GM12878 (cell line): ENCODE data around the gene TUBB4B. TPM values are rescaled to one million over a fixed set of nuclear protein-coding genes. Genes with fewer than 3 reads are reported as not detected.

Experiments used
- BACH1 ChIP-seq: fragments of 450-650 bp; IDR thresholded peaks from 2 replicates; pipeline ENCODE4 v1.6.1; 2017; ENCODE audit warnings: mild to moderate bottlenecking, borderline replicate concordance
- BHLHE40 ChIP-seq, 2 experiments: fragments of 450-650 bp in 1 of 2; IDR thresholded peaks; 2 replicates each; pipeline ENCODE4 v1.6.1; 2011 to 2017; ENCODE audit warnings: low read depth in 2 of 2, borderline replicate concordance in 1 of 2, improper control_type of control experiment in 1 of 2, low read length in 1 of 2, mild to moderate bottlenecking in 1 of 2
- CBX5 ChIP-seq: sonication (generic); IDR thresholded peaks from 2 replicates; pipeline ENCODE4 v1.6.1; 2016; ENCODE audit warnings: low read depth, moderate library complexity, mild to moderate bottlenecking, inconsistent platforms
- GABPA ChIP-seq: IDR thresholded peaks from 2 replicates; pipeline ENCODE4 v1.6.1; 2014; ENCODE audit warnings: antibody characterized with exemption, low read depth, mild to moderate bottlenecking, inconsistent platforms
- KDM1A ChIP-seq: fragments of 200-600 bp; sonication (generic); IDR thresholded peaks from 2 replicates; pipeline ENCODE4 v1.6.1; 2016; ENCODE audit warnings: borderline replicate concordance
- LARP7 ChIP-seq: fragments of 450-650 bp; IDR thresholded peaks from 2 replicates; pipeline ENCODE4 v1.6.1; 2017; ENCODE audit warnings: mild to moderate bottlenecking
- MTA3 ChIP-seq: IDR thresholded peaks from 2 replicates; pipeline ENCODE4 v1.6.1; 2012; ENCODE audit warnings: low read length, inconsistent platforms, borderline replicate concordance
- NFIC ChIP-seq: IDR thresholded peaks from 2 replicates; pipeline ENCODE4 v1.6.1; 2012; ENCODE audit warnings: low read depth, mild to moderate bottlenecking, inconsistent platforms, low read length, moderate library complexity
- NRF1 ChIP-seq: conservative IDR thresholded peaks from 2 replicates; pipeline ENCODE4 v1.6.1; 2011; ENCODE audit warnings: mild to moderate bottlenecking, low read depth, low read length, improper control_type of control experiment
- RUNX3 ChIP-seq: IDR thresholded peaks from 2 replicates; pipeline ENCODE4 v1.6.1; 2012; ENCODE audit warnings: low read length, inconsistent platforms
- SIN3A ChIP-seq: IDR thresholded peaks from 2 replicates; pipeline ENCODE4 v1.6.1; 2012; ENCODE audit warnings: low read depth, low read length, improper control_type of control experiment
- STAT1 ChIP-seq: fragments of 450-650 bp; conservative IDR thresholded peaks from 2 replicates; pipeline ENCODE4 v1.6.1; 2014; ENCODE audit warnings: antibody characterized with exemption, mild to moderate bottlenecking
- STAT3 ChIP-seq: IDR thresholded peaks from 2 replicates; pipeline ENCODE4 v1.6.1; 2011; ENCODE audit warnings: low read depth, low read length, improper control_type of control experiment
- TCF7 ChIP-seq: IDR thresholded peaks from 2 replicates; pipeline ENCODE4 v1.6.1; 2014; ENCODE audit warnings: antibody characterized with exemption, borderline replicate concordance
- ZSCAN29 ChIP-seq: fragments of 450-650 bp; IDR thresholded peaks from 2 replicates; pipeline ENCODE4 v1.6.1; 2017; ENCODE audit warnings: mild to moderate bottlenecking, moderate library complexity
- polyA plus RNA-seq, 11 experiments: library from polyadenylated mRNA; depleted of rRNA in 4 of 11; unstranded in 6 of 11; stranded (reverse) in 5 of 11; fragments of >200 nt; fragmentation: Nextera tagmentation in 4 of 11; fragmentation: Illumina TruSeq in 1 of 11; extraction: Ambion mirVana in 4 of 11; extraction: Trizol in 1 of 11; gene quantifications; 1 replicate in 1 of 11; 2 replicates in 10 of 11; pipeline versions ENCODE4 v1.2.1 to v1.2.3, GENCODE V29; 2011 to 2016; ENCODE audit warnings: inconsistent platforms in 2 of 11, missing spikeins in 2 of 11, low read depth in 1 of 11
- total RNA-seq, 4 experiments: library from RNA; depleted of rRNA in 3 of 4; stranded (reverse); fragments of >200 nt in 3 of 4; fragmentation: Illumina TruSeq in 1 of 4; extraction: Trizol in 1 of 4; gene quantifications; 2 replicates each; pipeline versions ENCODE4 v1.2.1 to v1.2.3, GENCODE V29; 2013 to 2021
- TF ChIP-seq, protein P1 (sequence below): fragments of 450-650 bp; IDR thresholded peaks from 2 replicates; pipeline ENCODE4 v1.6.1; 2017; ENCODE audit warnings: mild to moderate bottlenecking, moderate library complexity
- TF ChIP-seq, protein P2 (sequence below): fragments of 450-650 bp; IDR thresholded peaks from 2 replicates; pipeline ENCODE4 v1.6.1; 2014; ENCODE audit warnings: mild to moderate bottlenecking
- TF ChIP-seq, protein P3 (sequence below): IDR thresholded peaks from 2 replicates; pipeline ENCODE4 v1.6.1; 2011; ENCODE audit warnings: low read depth, low read length, improper control_type of control experiment, borderline replicate concordance
- TF ChIP-seq, protein P4 (sequence below): fragments of 450-650 bp; IDR thresholded peaks from 2 replicates; pipeline ENCODE4 v1.6.1; 2016; ENCODE audit warnings: mild to moderate bottlenecking
- TF ChIP-seq, protein P5 (sequence below): fragments of 450-650 bp; IDR thresholded peaks from 2 replicates; pipeline ENCODE4 v1.6.1; 2018; ENCODE audit warnings: mild to moderate bottlenecking, low read depth, moderate library complexity; ENCODE audit not compliant: partially characterized antibody

The TUBB4B gene
- total and polyA plus RNA-seq, 10 of the 15 experiments (the other 5 are each of a cell fraction or from before 2014, with no cell fraction given), result 23.0 to 532 (median 254) TPM

DNA sequence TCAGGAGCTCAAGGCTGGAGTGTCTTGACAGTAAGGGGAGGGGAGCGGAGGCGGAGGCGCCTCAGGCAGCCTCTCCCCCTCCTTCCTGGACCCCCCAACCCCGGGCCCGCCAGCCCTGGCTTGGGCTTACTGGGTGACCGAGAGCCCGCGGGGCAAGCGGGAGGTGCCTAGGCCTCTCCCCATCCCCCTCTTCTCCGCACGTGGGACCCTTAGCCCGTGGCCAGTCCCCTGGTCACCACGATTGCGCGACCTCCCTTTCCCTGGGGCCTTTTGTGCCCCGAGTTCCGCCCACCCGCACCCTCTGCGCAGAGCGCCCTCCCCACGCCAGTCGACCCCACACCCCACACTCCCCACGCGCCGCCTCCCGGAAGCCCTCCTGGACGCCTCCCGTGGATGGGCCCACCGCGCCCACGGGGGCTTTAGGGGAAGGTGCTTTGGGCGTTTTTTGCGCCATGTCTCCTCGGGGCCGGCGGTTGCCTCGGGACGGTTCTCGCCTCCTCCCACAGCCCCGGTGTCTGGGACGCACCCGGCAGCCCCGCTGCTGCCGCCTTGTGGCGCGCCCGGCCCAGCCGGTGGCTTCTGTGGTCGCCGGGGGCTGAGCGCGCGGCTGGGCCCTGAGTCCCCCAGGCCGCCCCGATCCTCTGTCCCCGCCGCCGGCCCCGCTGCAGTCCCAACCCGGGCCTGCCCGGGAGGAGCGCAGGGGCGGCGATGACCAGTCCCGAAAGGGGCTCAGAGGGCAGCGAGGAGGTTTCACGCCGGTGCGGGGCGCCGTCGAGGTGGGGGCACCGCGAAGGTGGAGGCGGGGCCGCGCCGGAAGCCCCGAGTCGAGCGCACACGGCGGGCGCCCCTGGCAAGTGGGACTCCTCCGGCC lies 39.6 kb downstream of the TUBB4B start (continued):
- TF ChIP-seq, protein P1, sequence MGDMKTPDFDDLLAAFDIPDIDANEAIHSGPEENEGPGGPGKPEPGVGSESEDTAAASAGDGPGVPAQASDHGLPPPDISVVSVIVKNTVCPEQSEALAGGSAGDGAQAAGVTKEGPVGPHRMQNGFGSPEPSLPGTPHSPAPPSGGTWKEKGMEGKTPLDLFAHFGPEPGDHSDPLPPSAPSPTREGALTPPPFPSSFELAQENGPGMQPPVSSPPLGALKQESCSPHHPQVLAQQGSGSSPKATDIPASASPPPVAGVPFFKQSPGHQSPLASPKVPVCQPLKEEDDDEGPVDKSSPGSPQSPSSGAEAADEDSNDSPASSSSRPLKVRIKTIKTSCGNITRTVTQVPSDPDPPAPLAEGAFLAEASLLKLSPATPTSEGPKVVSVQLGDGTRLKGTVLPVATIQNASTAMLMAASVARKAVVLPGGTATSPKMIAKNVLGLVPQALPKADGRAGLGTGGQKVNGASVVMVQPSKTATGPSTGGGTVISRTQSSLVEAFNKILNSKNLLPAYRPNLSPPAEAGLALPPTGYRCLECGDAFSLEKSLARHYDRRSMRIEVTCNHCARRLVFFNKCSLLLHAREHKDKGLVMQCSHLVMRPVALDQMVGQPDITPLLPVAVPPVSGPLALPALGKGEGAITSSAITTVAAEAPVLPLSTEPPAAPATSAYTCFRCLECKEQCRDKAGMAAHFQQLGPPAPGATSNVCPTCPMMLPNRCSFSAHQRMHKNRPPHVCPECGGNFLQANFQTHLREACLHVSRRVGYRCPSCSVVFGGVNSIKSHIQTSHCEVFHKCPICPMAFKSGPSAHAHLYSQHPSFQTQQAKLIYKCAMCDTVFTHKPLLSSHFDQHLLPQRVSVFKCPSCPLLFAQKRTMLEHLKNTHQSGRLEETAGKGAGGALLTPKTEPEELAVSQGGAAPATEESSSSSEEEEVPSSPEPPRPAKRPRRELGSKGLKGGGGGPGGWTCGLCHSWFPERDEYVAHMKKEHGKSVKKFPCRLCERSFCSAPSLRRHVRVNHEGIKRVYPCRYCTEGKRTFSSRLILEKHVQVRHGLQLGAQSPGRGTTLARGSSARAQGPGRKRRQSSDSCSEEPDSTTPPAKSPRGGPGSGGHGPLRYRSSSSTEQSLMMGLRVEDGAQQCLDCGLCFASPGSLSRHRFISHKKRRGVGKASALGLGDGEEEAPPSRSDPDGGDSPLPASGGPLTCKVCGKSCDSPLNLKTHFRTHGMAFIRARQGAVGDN, result no peak
- TF ChIP-seq NRF1, result no peak
- 0 out of 4 replicates have a peak, but pooled peaks of 1 of the 2 experiments have one; percentile 20 for TF ChIP-seq BHLHE40 (IDR thresholded peaks at IDR 0.05; ENCODE audit: borderline replicate concordance in 1 of 2, low read depth in 2 of 2, low read length in 1 of 2)
- TF ChIP-seq RUNX3, result peak; percentile 44; the same call in 1 of the 2 replicates
- TF ChIP-seq SIN3A, result no peak
- no peak for TF ChIP-seq STAT1
- TF ChIP-seq, protein P2, sequence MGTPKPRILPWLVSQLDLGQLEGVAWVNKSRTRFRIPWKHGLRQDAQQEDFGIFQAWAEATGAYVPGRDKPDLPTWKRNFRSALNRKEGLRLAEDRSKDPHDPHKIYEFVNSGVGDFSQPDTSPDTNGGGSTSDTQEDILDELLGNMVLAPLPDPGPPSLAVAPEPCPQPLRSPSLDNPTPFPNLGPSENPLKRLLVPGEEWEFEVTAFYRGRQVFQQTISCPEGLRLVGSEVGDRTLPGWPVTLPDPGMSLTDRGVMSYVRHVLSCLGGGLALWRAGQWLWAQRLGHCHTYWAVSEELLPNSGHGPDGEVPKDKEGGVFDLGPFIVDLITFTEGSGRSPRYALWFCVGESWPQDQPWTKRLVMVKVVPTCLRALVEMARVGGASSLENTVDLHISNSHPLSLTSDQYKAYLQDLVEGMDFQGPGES, result no peak
- TF ChIP-seq, protein P3, sequence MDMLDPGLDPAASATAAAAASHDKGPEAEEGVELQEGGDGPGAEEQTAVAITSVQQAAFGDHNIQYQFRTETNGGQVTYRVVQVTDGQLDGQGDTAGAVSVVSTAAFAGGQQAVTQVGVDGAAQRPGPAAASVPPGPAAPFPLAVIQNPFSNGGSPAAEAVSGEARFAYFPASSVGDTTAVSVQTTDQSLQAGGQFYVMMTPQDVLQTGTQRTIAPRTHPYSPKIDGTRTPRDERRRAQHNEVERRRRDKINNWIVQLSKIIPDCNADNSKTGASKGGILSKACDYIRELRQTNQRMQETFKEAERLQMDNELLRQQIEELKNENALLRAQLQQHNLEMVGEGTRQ, result no peak
- TF ChIP-seq ZSCAN29, result no peak
- TF ChIP-seq LARP7, result no peak
- TF ChIP-seq GABPA, result no peak
- TF ChIP-seq, protein P4, sequence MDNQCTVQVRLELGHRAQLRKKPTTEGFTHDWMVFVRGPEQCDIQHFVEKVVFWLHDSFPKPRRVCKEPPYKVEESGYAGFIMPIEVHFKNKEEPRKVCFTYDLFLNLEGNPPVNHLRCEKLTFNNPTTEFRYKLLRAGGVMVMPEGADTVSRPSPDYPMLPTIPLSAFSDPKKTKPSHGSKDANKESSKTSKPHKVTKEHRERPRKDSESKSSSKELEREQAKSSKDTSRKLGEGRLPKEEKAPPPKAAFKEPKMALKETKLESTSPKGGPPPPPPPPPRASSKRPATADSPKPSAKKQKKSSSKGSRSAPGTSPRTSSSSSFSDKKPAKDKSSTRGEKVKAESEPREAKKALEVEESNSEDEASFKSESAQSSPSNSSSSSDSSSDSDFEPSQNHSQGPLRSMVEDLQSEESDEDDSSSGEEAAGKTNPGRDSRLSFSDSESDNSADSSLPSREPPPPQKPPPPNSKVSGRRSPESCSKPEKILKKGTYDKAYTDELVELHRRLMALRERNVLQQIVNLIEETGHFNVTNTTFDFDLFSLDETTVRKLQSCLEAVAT, result no peak
- TF ChIP-seq MTA3, result no peak
- TF ChIP-seq CBX5, result no peak
- no peak for TF ChIP-seq NFIC
- TF ChIP-seq, protein P5, sequence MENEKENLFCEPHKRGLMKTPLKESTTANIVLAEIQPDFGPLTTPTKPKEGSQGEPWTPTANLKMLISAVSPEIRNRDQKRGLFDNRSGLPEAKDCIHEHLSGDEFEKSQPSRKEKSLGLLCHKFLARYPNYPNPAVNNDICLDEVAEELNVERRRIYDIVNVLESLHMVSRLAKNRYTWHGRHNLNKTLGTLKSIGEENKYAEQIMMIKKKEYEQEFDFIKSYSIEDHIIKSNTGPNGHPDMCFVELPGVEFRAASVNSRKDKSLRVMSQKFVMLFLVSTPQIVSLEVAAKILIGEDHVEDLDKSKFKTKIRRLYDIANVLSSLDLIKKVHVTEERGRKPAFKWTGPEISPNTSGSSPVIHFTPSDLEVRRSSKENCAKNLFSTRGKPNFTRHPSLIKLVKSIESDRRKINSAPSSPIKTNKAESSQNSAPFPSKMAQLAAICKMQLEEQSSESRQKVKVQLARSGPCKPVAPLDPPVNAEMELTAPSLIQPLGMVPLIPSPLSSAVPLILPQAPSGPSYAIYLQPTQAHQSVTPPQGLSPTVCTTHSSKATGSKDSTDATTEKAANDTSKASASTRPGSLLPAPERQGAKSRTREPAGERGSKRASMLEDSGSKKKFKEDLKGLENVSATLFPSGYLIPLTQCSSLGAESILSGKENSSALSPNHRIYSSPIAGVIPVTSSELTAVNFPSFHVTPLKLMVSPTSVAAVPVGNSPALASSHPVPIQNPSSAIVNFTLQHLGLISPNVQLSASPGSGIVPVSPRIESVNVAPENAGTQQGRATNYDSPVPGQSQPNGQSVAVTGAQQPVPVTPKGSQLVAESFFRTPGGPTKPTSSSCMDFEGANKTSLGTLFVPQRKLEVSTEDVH, result no peak
- TF ChIP-seq TCF7, result no peak
- TF ChIP-seq KDM1A, result no peak
- 0 out of 2 replicates have a peak, but pooled peaks have one; percentile 12 for TF ChIP-seq BACH1
- TF ChIP-seq STAT3, result no peak
